HepG2 (cell line): ENCODE results near the gene CCNQ. TPM values are rescaled to one million over a fixed set of nuclear protein-coding genes. Genes with fewer than 3 reads are reported as not detected.

Source experiments
- BCLAF1 ChIP-seq: fragments of 450-650 bp; IDR thresholded peaks from 2 replicates; pipeline ENCODE4 v1.6.1; 2017; ENCODE audit warnings: mild to moderate bottlenecking
- CCAR2 ChIP-seq: fragments of 200-400 bp; formaldehyde crosslinking; optimal IDR thresholded peaks from 2 replicates; pipeline ENCODE3; 2018; ENCODE audit warnings: low read depth, mild to moderate bottlenecking, low read length, moderate library complexity
- CENPBD1 ChIP-seq: sonication (generic); formaldehyde crosslinking; IDR thresholded peaks from 2 replicates; pipeline ENCODE4 v1.8.0; 2022; ENCODE audit warnings: missing genetic modification reagents, low read depth, mild to moderate bottlenecking, borderline replicate concordance
- JUN ChIP-seq: sonication (generic); formaldehyde crosslinking; IDR thresholded peaks from 2 replicates; pipeline ENCODE4 v1.4.0; 2020; ENCODE audit warnings: mild to moderate bottlenecking, missing genetic modification reagents
- PITX1 ChIP-seq: sonication (generic); formaldehyde crosslinking; IDR thresholded peaks from 2 replicates; pipeline ENCODE4 v1.5.1; 2020; ENCODE audit warnings: mild to moderate bottlenecking, missing genetic modification reagents
- RBM39 ChIP-seq: fragments of 200-400 bp; formaldehyde crosslinking; IDR thresholded peaks from one replicate; pipeline ENCODE4 v1.6.1; 2018; ENCODE audit warnings: antibody characterized with exemption, mild to moderate bottlenecking, low read depth, low read length; ENCODE audit not compliant: poor library complexity, severe bottlenecking
- TFAP4 ChIP-seq: sonication (generic); IDR thresholded peaks from 2 replicates; pipeline ENCODE4 v1.6.1; 2016; ENCODE audit warnings: low read depth, borderline replicate concordance
- ZGPAT ChIP-seq: IDR thresholded peaks from 2 replicates; pipeline ENCODE4 v1.6.1; 2016; ENCODE audit warnings: mild to moderate bottlenecking
- polyA plus RNA-seq, 8 experiments: library from polyadenylated mRNA; depleted of rRNA in 3 of 8; stranded (reverse) in 7 of 8; unstranded in 1 of 8; fragments of >200 nt; fragmentation: Illumina TruSeq in 4 of 8; extraction: Trizol in 4 of 8; gene quantifications; 2 replicates each; pipeline versions ENCODE4 v1.2.1 to v1.2.3, GENCODE V29; 2011 to 2016; ENCODE audit warnings: low read depth in 4 of 8, missing spikeins in 1 of 8, mixed read lengths in 1 of 8; ENCODE audit not compliant: insufficient read depth in 1 of 8
- total RNA-seq, 5 experiments: library from RNA; depleted of rRNA; stranded (reverse); fragments of >200 nt; fragmentation: Illumina TruSeq; extraction: Trizol; gene quantifications; 2 replicates each; pipeline ENCODE4 v1.2.3, GENCODE V29; 2016; ENCODE audit warnings: low read depth in 1 of 5

Gene CCNQ
- total and polyA plus RNA-seq, 2 of the 13 experiments (the other 11 are each of a cell fraction or from before 2014, with no cell fraction given): 15.0 to 25.5 TPM

- TF ChIP-seq JUN (no peak), ZGPAT (CRISPR knock-in tag) (no peak), CENPBD1 (CRISPR knock-in tag) (no peak), BCLAF1 (no peak), CCAR2 (no peak), PITX1 (CRISPR knock-in tag) (no peak), TFAP4 (no peak), RBM39 (no peak)
Measured at GRCh38 chrX:153640045-153640686, 41.2 kb upstream of the CCNQ start (continued).
